ENCODE measurements around the gene LRRK1. TPM values are rescaled to one million over a fixed set of nuclear protein-coding genes. Genes with fewer than 3 reads are reported as not detected.

LRRK1 gene
- total RNA-seq, 1 donor from 2014 or later, result 21.1 TPM

DNA sequence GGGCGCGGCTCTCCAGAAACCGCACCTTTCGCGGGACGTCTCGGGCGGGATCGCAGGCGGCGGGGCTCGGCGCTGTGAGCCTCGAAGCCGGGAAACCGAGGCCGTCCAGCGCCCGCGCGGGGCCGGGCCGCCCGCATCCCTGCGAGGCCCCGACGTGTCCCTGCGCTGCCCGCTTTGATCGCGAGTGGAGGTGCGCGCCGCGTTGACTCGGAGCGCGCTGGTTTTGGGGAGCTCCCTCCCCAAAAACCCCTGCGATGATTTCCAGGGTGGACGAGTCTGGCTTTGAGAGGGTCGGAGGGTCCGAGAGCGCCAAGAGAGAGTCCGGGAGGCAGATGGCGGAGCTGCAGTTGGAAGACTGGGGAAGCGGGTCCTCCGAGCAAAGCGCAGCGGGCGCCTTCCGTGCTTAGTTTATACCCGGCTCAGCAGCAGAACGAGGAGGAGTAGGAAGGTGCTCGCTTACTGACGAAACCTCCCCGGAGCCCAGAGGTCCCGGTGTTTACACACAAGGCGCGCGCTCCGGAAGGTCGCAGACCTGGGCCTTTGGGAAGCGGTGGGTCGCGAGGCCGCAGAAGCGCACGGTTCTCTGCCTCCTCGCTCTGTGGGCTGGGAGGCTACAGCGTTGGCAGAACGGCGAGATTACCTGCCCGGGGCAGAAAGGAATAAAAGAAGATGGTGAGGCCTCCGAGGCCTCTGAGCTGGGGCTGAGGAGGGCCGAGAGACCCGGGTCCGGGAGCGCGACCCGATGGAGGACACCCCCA, 38.8 kb upstream of the LRRK1 start:
- Histone ChIP-seq H3K27ac (peak overlapping the region; percentile 50), H3K9me3 (no peaks in the 10 kb centered on the region), H3K27me3 (no peaks in the 10 kb centered on the region), H3K36me3 (no peaks in the 10 kb centered on the region), H3K4me1 (peaks cover 7% of the 10 kb centered on the region), H3K4me3 (peak overlapping the region; percentile 55 to 56)
- intact Hi-C loops (cut with DNase I), result no loop called here
- no peak for DNase-seq (ENCODE audit: extremely low spot score in 2 of 2)
- TF ChIP-seq, protein P1, sequence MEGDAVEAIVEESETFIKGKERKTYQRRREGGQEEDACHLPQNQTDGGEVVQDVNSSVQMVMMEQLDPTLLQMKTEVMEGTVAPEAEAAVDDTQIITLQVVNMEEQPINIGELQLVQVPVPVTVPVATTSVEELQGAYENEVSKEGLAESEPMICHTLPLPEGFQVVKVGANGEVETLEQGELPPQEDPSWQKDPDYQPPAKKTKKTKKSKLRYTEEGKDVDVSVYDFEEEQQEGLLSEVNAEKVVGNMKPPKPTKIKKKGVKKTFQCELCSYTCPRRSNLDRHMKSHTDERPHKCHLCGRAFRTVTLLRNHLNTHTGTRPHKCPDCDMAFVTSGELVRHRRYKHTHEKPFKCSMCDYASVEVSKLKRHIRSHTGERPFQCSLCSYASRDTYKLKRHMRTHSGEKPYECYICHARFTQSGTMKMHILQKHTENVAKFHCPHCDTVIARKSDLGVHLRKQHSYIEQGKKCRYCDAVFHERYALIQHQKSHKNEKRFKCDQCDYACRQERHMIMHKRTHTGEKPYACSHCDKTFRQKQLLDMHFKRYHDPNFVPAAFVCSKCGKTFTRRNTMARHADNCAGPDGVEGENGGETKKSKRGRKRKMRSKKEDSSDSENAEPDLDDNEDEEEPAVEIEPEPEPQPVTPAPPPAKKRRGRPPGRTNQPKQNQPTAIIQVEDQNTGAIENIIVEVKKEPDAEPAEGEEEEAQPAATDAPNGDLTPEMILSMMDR (IDR thresholded peaks at IDR 0.05), result no peak
- peak in 1 of 2 donors; percentile 53 for TF ChIP-seq POLR2AphosphoS5 (IDR thresholded peaks at IDR 0.05; ENCODE audit: insufficient read depth in 1 of 2, low read depth in 1 of 2)

DNA sequence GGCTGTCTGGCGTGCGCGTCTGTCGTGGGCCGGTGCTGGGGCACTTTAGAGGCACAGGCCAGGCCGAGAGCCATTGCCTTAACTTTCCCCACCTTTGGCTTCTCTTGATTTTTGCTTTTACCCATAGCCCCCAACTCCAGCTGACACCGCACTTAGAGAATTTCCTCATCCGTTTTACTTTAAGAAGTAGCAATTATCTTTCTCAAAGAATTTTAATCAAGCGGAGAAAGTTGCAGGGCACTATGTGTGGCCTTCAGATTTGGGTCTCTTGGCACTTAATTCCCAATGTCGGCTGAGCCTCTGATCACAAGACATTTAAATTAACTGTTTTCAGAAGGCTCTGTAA, 38.3 kb upstream of the LRRK1 start:
- Histone ChIP-seq H3K9me3 (no peaks in the 10 kb centered on the region), H3K27me3 (no peaks in the 10 kb centered on the region), H3K36me3 (no peaks in the 10 kb centered on the region), H3K4me3 (peak overlapping the region; percentile 55 to 56), H3K4me1 (peaks cover 7% of the 10 kb centered on the region), H3K27ac (peak overlapping the region; percentile 50)
- no peak for TF ChIP-seq POLR2AphosphoS5 (IDR thresholded peaks at IDR 0.05; ENCODE audit: insufficient read depth in 1 of 2, low read depth in 1 of 2)
- TF ChIP-seq POLR2A (IDR thresholded peaks at IDR 0.05), result no peak
- TF ChIP-seq, protein P1 (IDR thresholded peaks at IDR 0.05), result no peak
- DNase-seq (ENCODE audit: extremely low spot score in 2 of 2), result no peak
- intact Hi-C loops (cut with DNase I), result no loop called here

DNA sequence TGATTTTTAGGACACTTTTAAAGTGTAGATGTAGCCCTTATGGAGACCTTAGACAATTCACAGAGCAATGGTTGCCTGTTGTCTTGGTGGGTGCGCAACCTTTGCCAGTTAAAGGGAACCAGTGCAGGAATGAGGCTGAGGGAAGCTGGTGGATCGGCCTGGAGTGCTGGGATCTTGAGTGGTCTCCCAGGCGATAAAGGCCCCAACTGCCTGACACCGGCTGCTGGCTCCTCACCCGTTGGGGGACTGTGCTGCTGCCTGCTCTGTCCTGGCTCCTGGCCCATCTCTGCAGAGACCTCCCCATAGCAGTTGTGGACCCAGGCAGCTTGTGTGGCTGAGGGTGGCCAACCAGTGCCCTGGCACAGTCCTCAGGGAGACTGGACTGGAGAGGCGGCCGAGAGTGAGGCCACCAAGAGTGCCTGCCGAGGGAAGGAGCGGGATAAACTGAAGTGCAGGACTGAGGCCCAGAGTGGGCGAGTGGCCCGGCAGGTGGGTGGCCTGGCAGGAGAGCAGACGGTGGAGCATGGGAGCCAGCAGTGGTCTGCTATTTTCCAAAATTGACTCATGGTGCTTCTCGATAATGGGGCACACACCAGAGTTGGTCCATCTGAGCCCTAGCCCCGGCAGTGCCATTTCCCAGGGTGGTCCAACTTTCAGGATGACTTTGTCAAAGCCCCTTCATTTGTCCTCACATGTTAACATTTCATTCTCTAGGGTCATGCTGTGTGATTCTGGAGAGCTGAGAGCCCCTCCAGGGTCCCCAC, 37.4 kb upstream of the LRRK1 start:
- intact Hi-C loops (cut with DNase I), result no loop called here
- TF ChIP-seq, protein P1 (IDR thresholded peaks at IDR 0.05), result no peak
- TF ChIP-seq POLR2A (IDR thresholded peaks at IDR 0.05) (no peak), POLR2AphosphoS5 (IDR thresholded peaks at IDR 0.05; ENCODE audit: insufficient read depth in 1 of 2, low read depth in 1 of 2) (no peak)
- no peak for DNase-seq (ENCODE audit: extremely low spot score in 2 of 2)
- Histone ChIP-seq H3K36me3 (no peaks in the 10 kb centered on the region), H3K9me3 (no peaks in the 10 kb centered on the region), H3K4me3 (peak overlapping the region in 1 of 2 donors; percentile 4), H3K27ac (peak overlapping the region; percentile 32), H3K4me1 (peaks cover 7% of the 10 kb centered on the region), H3K27me3 (no peaks in the 10 kb centered on the region)

- Histone ChIP-seq H3K9me3 (no peaks in the 10 kb centered on the region), H3K27me3 (no peaks in the 10 kb centered on the region), H3K27ac (no peak overlapping the region), H3K36me3 (no peaks in the 10 kb centered on the region), H3K4me1 (peaks cover 24% of the 10 kb centered on the region), H3K4me3 (no peak overlapping the region)
- DNase-seq (ENCODE audit: extremely low spot score in 2 of 2), result no peak
- intact Hi-C loops (cut with DNase I), result no loop called here
- TF ChIP-seq POLR2AphosphoS5 (IDR thresholded peaks at IDR 0.05; ENCODE audit: insufficient read depth in 1 of 2, low read depth in 1 of 2) (no peak), POLR2A (IDR thresholded peaks at IDR 0.05) (no peak)
- TF ChIP-seq, protein P1 (IDR thresholded peaks at IDR 0.05), result no peak
Measured at GRCh38 chr15:100885116-100885515, 34.0 kb upstream of the LRRK1 start.

DNA sequence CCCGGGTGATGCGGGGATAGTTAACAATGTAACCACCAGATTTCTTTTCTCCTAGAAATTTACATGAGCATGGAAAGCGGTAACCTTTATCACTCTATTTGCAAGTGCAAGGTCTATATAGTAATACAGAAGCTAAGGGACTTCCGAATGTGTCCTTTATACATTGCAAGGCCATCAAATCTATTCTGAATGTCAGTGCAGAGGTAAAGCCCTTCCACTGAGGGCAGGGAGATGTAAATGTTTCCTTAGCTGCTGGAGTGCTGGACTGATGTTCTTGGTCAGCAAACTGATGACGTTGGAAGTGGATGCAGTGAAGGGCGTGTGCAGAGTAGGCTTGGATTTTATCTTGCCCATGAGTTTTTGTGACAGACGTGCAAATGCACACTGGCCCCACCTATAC, 33.3 kb upstream of the LRRK1 start:
- Histone ChIP-seq H3K36me3 (no peaks in the 10 kb centered on the region), H3K9me3 (no peaks in the 10 kb centered on the region), H3K27ac (no peak overlapping the region), H3K27me3 (no peaks in the 10 kb centered on the region), H3K4me3 (no peak overlapping the region), H3K4me1 (peaks cover 22% of the 10 kb centered on the region)
- DNase-seq (ENCODE audit: extremely low spot score in 2 of 2), result no peak
- intact Hi-C loops (cut with DNase I), result no loop called here
- TF ChIP-seq POLR2AphosphoS5 (IDR thresholded peaks at IDR 0.05; ENCODE audit: insufficient read depth in 1 of 2, low read depth in 1 of 2), result no peak
- no peak for TF ChIP-seq POLR2A (IDR thresholded peaks at IDR 0.05)
- TF ChIP-seq, protein P1 (IDR thresholded peaks at IDR 0.05), result no peak
